ENCODE measurements around the gene OAS3. TPM values are rescaled to one million over a fixed set of nuclear protein-coding genes. Genes with fewer than 3 reads are reported as not detected.

Gene OAS3
- total RNA-seq, 1 experiment from 2014 or later = 29.5 TPM

GRCh38 chr12:112908548-112908947 is 29.7 kb upstream of the OAS3 start:
- no peak for DNase-seq (ENCODE audit: low read depth, low spot score)
- POLR2A ChIA-PET = no interaction called here
- Histone ChIP-seq H3K36me3 (ENCODE audit: control insufficient read depth in 1 of 2, insufficient read depth in 2 of 2, low read length in 2 of 2) (no peaks in the 10 kb centered on the region), H4K20me1 (ENCODE audit: insufficient read depth) (no peaks in the 10 kb centered on the region), H3K9me2 (ENCODE audit: insufficient read depth) (no peaks in the 10 kb centered on the region), H3K27me3 (ENCODE audit: insufficient read depth, low read length) (no peaks in the 10 kb centered on the region; the same call in 1 of the 2 replicates), H2AFZ (ENCODE audit: low read depth, low read length, poor library complexity, severe bottlenecking) (no peak overlapping the region), H3K27ac (ENCODE audit: low read depth, low read length) (no peak overlapping the region), H3K4me1 (ENCODE audit: control insufficient read depth in 1 of 2, insufficient read depth in 2 of 2, low read length in 2 of 2) (peaks cover 0 to 12% of the 10 kb centered on the region in 2 experiments; a peak in 1 of 4 replicates), H3K4me3 (replicated peaks in 1 of 2; ENCODE audit: low read depth in 1 of 2, low read length in 2 of 2) (no peak overlapping the region), H3K79me2 (ENCODE audit: insufficient read depth, low read length) (no peaks in the 10 kb centered on the region), H3K4me2 (ENCODE audit: low read length) (no peak overlapping the region), H3K9me3 (ENCODE audit: control insufficient read depth in 1 of 2, insufficient read depth in 1 of 2, low read depth in 1 of 2, low read length in 2 of 2) (no peaks in the 10 kb centered on the region), H3K9ac (ENCODE audit: low read length) (no peak overlapping the region)
- no TSS peak for BruUV-seq (replicated peaks)
- intact Hi-C loops (cut with micrococcal nuclease) = no loop called here
- RAD21 ChIA-PET (ENCODE audit: low non-redundant PET in 1 of 2, low total read pairs in 2 of 2, uncharacterized antibody in 2 of 2, unreplicated experiment in 2 of 2) = no interaction called here
- ATAC-seq = no peak
- TF ChIP-seq, protein P1, sequence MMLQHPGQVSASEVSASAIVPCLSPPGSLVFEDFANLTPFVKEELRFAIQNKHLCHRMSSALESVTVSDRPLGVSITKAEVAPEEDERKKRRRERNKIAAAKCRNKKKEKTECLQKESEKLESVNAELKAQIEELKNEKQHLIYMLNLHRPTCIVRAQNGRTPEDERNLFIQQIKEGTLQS (IDR thresholded peaks at IDR 0.05) = no peak
- no peak for TF ChIP-seq FOSL1 (IDR thresholded peaks at IDR 0.05; ENCODE audit: low read depth)
- CTCF ChIA-PET = no interaction called here

DNA sequence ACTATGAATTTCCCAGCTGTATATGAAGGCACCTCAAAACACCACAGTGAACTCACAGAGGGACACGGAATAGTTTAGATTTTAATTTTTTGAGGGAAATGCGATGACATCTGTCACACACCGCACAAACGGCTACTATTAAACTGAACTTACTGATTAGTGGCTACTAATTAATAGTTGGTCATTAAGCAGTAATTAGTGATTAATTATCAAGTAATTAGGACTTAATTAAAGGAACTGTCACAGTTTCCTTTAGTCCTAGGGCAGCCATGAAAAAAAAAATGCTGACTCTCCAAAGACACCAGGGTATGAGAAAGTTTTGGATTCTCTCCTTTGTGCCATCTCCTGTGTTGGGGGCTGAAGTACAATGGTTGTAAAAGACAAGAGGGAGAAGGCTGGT is 28.6 kb upstream of the OAS3 start:
- Histone ChIP-seq H3K27ac (ENCODE audit: low read depth, low read length) (no peak overlapping the region), H4K20me1 (ENCODE audit: insufficient read depth) (no peaks in the 10 kb centered on the region), H3K9me2 (ENCODE audit: insufficient read depth) (no peaks in the 10 kb centered on the region), H3K4me1 (ENCODE audit: control insufficient read depth in 1 of 2, insufficient read depth in 2 of 2, low read length in 2 of 2) (peaks cover 0 to 12% of the 10 kb centered on the region in 2 experiments; a peak in 1 of 4 replicates), H3K9me3 (ENCODE audit: control insufficient read depth in 1 of 2, insufficient read depth in 1 of 2, low read depth in 1 of 2, low read length in 2 of 2) (no peaks in the 10 kb centered on the region), H3K4me3 (replicated peaks in 1 of 2; ENCODE audit: low read depth in 1 of 2, low read length in 2 of 2) (no peak overlapping the region), H3K4me2 (ENCODE audit: low read length) (no peak overlapping the region), H3K79me2 (ENCODE audit: insufficient read depth, low read length) (no peaks in the 10 kb centered on the region), H3K27me3 (ENCODE audit: insufficient read depth, low read length) (no peaks in the 10 kb centered on the region; the same call in 1 of the 2 replicates), H3K36me3 (ENCODE audit: control insufficient read depth in 1 of 2, insufficient read depth in 2 of 2, low read length in 2 of 2) (no peaks in the 10 kb centered on the region), H3K9ac (ENCODE audit: low read length) (no peak overlapping the region), H2AFZ (ENCODE audit: low read depth, low read length, poor library complexity, severe bottlenecking) (no peak overlapping the region)
- no TSS peak for BruUV-seq (replicated peaks)
- intact Hi-C loops (cut with micrococcal nuclease) = no loop called here
- TF ChIP-seq SIN3A (IDR thresholded peaks at IDR 0.05; ENCODE audit: low read depth) = no peak
- TF ChIP-seq ZBTB33 (IDR thresholded peaks at IDR 0.05; ENCODE audit: extremely low read depth, insufficient replicate concordance, low read length) = no peak
- no peak for TF ChIP-seq MAX (IDR thresholded peaks at IDR 0.05)
- TF ChIP-seq, protein P1 (IDR thresholded peaks at IDR 0.05) = no peak
- no peak for TF ChIP-seq SP1 (IDR thresholded peaks at IDR 0.05; ENCODE audit: low read depth)
- TF ChIP-seq ZNF274 (IDR thresholded peaks at IDR 0.05; ENCODE audit: low read depth, low read length) = no peak
- TF ChIP-seq EGR1 (IDR thresholded peaks at IDR 0.05; ENCODE audit: low read depth) = no peak
- TF ChIP-seq CBX3 (IDR thresholded peaks at IDR 0.05; ENCODE audit: low read depth) = no peak
- TF ChIP-seq YY1 (IDR thresholded peaks at IDR 0.05; ENCODE audit: extremely low read depth, insufficient replicate concordance, low read depth, low read length) = no peak
- no peak for TF ChIP-seq CEBPB (IDR thresholded peaks at IDR 0.05; ENCODE audit: low read depth)
- no peak for TF ChIP-seq TCF7L2 (IDR thresholded peaks at IDR 0.05; ENCODE audit: borderline replicate concordance, extremely low read depth, insufficient read depth, insufficient read length)
- TF ChIP-seq CTCF (IDR thresholded peaks at IDR 0.05 in 2 of 3, conservative IDR thresholded peaks at IDR 0.05 in 1 of 3; ENCODE audit: borderline replicate concordance in 1 of 3, insufficient read depth in 1 of 3, low read depth in 2 of 3, low read length in 2 of 3) = no peak
- TF ChIP-seq JUND (IDR thresholded peaks at IDR 0.05) = no peak
- TF ChIP-seq ELF1 (IDR thresholded peaks at IDR 0.05; ENCODE audit: borderline replicate concordance, low read depth) = no peak
- TF ChIP-seq ZFX (IDR thresholded peaks at IDR 0.05) = no peak
- no peak for ATAC-seq
- RAD21 ChIA-PET (ENCODE audit: low non-redundant PET in 1 of 2, low total read pairs in 2 of 2, uncharacterized antibody in 2 of 2, unreplicated experiment in 2 of 2) = no interaction called here
- DNase-seq (ENCODE audit: low read depth, low spot score) = no peak
- CTCF ChIA-PET = no interaction called here
- POLR2A ChIA-PET = no interaction called here
